HG02885 (cell line): Measurements from ENCODE around the gene GALM.
"Not testable (repeated sequence)": the region's sequence is repeated elsewhere in the genome, so short reads cannot be mapped to it uniquely, and the experiment has no call there.

Experiments used
- ATAC-seq: cut with Tn5 transposase; IDR thresholded peaks from one replicate; pipeline ENCODE4 v1.9.1; 2021; ENCODE audit warnings: mild to moderate bottlenecking; ENCODE audit not compliant: unreplicated experiment, poor library complexity

Gene GALM

DNA sequence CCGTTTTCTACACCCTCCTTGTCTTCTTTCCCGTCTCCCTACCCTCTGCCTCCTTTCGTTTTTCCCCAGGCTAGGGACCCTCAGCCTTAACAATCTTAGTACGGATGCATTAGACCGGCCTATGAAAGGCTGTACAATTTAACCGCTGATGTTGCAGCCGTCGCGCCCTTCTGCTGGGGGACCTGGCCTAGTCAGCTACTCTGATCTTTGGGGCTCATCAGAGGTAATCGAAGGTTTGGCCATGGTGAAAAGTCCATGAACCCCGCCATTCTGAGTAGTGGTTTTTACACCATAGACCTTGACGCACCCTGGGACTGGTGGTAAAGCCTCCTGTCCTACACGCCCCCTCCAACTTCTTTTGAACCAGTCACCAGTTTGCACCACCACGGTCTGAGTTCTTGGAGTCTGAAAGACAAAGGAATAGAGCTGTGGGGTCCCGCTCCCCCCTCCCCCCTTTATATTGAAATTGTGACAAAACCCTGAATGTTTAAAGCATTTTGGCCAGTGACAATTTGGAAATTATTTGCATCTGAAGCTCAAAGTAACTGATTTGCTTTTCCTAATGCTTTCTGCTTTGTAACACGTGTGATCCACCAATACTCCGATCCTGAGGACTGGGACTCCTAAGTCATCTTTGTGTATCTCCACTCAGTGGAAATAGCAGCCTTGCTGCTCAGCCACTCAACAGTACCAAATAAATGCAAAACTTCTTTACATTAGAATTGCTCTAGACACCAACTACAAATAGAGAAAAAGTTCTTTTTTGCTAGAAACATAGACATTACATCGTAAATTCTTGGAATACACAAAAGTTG, 85.9 kb downstream of the GALM start:
- no peak for ATAC-seq

DNA sequence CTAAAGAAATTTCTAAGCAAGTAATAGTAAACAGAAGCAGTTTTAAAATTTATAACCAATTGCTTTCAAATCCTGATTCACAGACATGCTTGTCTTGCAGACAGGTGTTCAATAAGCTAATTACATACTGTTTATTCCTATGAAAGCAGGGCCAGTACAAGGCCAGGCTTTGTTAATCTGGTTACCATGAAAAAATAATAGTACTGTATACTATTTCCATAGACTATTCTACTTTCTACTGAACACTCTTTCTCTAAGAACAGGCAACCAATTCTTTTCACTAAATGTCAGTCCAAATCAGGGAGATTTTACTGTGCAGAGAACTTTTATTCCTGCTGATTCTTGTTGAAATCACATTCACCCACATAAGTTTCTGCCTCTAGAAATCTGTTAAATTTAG, 88.1 kb downstream of the GALM start:
- ATAC-seq, result no peak

DNA sequence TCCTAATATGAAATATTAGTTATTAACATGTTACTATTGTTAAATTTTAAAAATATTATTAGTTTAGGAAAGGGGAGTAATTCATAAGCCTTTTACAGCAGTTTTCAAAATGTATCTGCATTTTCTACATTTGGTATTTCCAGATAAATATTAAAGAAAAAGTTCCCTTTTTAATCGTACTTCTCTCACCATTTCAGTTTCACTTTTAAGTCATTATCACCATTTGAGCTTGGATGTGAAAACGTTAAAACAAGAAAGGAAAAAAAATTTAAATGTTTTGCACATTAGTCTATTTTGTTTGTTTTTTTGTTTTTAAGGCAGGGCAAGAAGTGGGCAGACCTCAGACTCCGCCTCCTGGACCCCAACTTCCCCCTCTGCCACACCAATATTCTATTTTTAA, 88.6 kb downstream of the GALM start:
- ATAC-seq, result no peak

DNA sequence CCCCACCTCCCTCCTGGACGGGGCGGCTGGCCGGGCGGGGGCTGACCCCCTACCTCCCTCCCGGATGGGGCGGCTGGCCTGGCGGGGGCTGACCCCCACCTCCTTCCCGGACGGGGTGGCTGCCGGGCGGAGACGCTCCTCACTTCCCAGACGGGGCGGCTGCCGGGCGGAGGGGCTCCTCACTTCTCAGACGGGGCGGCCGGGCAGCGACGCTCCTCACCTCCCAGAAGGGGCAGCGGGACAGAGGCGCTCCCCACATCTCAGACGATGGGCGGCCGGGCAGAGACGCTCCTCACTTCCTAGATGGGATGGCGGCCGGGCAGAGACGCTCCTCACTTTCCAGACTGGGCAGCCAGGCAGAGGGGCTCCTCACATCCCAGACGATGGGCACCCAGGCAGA, 90.0 kb downstream of the GALM start:
- not testable (repeated sequence) for ATAC-seq

DNA sequence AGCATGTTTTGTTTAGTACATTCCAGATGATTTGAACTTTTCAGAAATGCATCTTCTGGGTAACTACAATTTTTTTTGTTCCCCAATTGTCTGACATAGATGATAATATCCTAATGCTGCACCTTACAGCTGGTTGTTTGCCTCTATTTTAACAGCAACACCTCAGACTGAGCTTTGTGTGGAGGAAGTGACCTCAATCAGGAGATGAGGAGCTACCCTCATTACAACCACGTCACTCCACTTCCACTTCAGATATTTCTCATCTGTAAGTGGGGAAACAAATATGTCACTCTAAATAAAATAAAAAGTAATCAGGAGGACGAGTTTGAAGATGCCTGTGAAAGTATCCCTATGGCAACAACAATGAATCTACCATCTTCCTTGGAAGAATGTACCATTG, 97.3 kb downstream of the GALM start:
- ATAC-seq, result no peak

DNA sequence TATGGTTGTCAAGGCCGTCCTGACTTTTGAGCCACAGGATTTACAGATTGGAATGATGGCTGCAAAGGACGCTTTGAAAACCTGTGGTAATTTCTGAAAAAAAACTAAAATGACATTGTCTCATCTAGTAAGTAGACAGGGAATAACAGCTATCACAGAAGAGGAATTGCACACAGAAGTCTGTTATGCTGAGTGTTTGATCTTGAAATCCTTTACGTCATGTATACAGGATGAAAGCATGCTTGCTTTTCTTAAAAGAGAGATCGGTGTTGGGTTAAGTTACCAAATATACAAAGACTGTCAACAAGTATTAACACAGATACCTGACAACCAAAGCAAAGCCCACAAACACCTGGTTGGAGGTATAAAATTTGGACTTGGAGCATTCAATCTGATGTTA, 97.8 kb downstream of the GALM start:
- ATAC-seq, result no peak

DNA sequence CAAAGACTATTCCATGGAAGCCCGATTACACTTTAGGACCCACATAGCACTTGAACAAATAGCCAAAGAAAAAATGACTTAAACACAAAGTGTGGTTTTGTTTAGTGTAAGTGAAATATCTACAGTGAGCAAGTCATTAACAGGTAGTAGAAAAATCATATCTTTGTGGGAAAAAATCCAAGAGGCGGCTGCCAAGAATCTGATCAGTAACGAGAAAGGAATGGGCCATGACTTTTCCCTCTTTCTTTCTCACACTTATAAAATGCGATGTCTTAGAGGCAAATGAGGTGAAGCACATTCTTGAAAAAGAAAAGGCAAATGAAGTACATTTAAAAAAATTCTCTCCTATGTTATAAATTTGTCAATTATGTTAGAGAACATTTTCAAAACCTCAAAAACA, 99.2 kb downstream of the GALM start:
- ATAC-seq, result no peak

DNA sequence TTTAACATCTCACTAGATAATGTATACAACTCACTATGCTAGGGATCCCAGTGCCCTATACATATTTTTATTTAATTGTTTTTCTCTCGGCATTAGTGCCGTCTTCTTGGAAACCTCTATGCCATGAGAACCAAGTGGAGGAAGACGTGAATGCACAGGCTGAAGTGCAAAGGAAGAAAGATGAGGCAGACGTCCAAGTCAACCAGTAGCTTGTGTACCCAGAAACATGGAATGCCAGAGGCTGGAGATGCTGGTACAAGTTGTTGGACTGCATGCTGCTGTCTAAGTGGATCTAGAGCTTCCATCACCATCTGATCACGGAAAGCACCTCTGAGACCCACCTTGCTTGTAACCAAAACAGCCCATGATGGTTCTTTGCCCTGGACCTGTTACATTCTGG, 99.6 kb downstream of the GALM start:
- no peak for ATAC-seq

DNA sequence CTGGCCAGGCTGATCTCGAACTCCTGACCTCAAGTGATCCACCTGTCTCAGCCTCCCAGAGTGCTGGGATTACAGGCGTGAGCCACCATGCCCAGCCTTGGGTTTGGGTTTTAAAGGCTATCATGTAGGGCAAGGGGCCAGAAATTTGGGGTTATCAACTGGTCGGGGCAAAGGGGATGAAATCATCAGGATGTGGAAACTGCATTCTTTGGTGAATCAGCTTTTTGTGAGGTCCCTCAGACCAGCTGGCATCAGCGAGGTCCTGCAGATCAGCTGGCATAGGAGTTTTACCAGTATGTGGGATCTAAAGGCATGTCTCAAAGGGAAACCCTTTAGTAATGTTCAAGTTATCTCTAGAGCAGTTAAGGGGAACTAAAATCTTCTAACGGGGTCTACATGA, 105.7 kb downstream of the GALM start:
- no peak for ATAC-seq

DNA sequence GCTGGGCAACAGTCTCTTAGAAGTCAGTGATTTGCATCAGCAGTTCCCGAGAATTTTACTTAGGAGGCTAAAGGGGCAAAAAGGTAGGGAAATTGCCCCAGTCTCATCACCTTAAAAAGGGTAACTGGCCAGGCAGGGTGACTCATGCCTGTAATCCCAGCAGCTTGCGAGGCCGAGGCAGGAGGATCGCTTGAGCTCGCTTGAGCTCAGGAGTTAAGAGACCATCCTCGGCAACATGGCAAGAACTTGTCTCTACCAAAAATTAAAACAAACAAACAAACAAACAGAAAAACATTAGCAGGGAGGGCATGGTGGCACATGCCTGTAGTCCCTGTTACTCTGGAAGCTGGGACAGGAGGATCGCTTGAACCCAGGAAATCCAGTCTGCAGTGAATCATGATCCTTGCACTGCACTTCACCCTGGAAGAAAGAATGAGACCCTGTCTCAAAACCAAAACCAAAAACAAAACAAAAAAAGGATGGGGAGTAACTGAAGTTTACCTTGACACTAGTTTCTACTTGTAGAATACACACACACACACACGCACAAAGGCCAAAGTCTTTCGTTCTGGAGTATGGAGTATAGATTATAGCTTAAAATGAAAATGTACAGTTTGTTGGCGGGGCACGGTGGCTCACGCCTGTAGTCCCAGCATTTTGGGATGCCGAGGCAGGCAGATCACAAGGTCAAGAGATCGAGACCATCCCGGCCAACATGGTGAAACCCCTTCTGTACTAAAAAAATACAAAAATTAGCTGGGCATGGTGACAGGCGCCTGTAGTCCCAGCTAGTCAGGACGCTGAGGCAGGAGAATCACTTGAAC, 109.4 kb downstream of the GALM start:
- ATAC-seq, result no peak

DNA sequence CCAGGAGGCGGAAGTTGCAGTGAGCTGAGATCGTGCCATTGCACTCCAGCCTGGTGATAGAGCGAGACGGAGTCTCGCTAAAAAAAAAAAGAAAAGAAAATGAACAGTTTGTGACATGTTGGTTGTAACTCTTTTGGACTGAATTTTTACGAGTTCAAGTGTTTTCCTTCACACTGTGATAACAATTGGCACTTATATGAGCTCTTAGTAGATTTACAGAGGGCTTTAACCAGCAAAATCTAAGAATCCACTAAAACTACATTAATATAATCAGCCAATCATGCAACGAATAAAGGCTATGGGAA, 110.0 kb downstream of the GALM start:
- no peak for ATAC-seq

DNA sequence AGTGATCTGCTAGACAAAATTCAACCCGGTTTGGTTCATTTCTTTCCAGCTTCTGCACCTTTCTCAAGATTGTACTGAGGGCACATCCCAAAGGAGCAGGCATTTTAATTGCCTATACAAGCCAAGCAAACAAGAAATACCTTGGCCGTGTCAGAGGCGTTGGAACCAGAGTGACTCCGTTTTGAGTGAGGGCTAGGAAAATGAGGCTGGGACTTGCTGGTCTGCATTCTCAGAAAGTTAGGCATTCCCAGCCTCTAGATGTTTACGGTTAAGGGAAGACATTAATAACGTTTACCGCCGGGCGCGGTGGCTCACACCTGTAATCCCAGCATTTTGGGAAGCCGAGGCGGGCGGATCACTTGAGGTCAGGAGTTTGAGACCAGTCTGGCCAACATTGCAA, 110.6 kb downstream of the GALM start:
- ATAC-seq, result no peak

DNA sequence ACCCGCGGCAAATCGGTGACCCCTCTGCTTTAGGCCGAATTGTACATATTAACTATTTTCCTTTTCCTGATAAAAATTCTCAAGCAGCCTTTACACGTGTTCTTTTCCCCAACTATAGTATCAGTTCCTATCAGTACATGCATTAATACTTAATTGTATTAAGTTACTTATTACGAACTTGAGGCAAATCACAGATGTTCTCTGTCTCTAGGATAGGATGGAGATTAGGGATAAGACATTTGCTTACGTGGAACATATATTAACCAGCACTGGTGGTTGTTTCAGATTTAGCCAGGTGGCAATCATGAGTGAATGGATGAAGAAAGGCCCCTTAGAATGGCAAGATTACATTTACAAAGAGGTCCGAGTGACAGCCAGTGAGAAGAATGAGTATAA, 112.8 kb downstream of the GALM start:
- ATAC-seq, result no peak

DNA sequence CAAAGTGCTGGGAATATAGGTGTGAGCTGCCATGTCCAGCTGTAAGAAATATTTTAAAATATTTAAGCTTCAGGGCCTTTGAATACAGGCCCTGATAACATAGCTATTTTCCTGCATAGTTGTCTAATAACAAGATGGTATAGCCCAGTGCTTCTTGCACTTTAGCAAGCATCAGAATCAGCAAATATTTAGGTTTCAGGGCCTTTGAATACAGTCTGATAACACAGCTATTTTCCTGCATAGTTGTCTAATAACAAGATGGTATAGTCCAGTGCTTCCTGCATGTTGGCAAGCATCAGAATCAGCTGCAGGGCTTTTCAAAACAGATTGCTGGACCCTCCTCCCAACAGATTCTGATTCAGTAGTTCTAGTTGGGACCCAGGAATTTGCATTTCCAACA, 117.7 kb downstream of the GALM start:
- no peak for ATAC-seq
